HG03565 (cell line): ENCODE data around the gene PACRG.

ENCODE experiments used
- ATAC-seq: cut with Tn5 transposase; IDR thresholded peaks from one replicate; pipeline ENCODE4 v1.9.1; 2021; ENCODE audit warnings: mild to moderate bottlenecking, moderate library complexity; ENCODE audit not compliant: unreplicated experiment

PACRG gene

GRCh38 chr6:162709431-162709830 lies 18.3 kb upstream of the PACRG start:
- no peak for ATAC-seq

- no peak for ATAC-seq
These were observed 17.4 kb upstream of the PACRG start for GRCh38 chr6:162710419-162710818.

- ATAC-seq, result no peak
These were observed 16.8 kb upstream of the PACRG start for GRCh38 chr6:162710936-162711335.

GRCh38 chr6:162711376-162711775 lies 16.4 kb upstream of the PACRG start:
- ATAC-seq, result no peak

- no peak for ATAC-seq
These were observed 15.1 kb upstream of the PACRG start for GRCh38 chr6:162712694-162713093.

GRCh38 chr6:162713974-162714780 lies 13.6 kb upstream of the PACRG start:
- no peak for ATAC-seq

GRCh38 chr6:162715601-162716000 lies 12.2 kb upstream of the PACRG start:
- no peak for ATAC-seq

- ATAC-seq, result no peak
These were observed 8.2 kb upstream of the PACRG start for GRCh38 chr6:162719528-162719927.

- no peak for ATAC-seq
These were observed 6.4 kb upstream of the PACRG start for GRCh38 chr6:162721404-162721687.

GRCh38 chr6:162722226-162722625 lies 5.5 kb upstream of the PACRG start:
- no peak for ATAC-seq

GRCh38 chr6:162722633-162723032 lies 5.1 kb upstream of the PACRG start:
- no peak for ATAC-seq

GRCh38 chr6:162726947-162727321 lies 840 bp upstream of the PACRG start:
- peak; percentile 1 for ATAC-seq

GRCh38 chr6:162728197-162728596 lies 423 bp downstream of the PACRG start:
- ATAC-seq, result no peak

- ATAC-seq, result no peak
These were observed 932 bp downstream of the PACRG start for GRCh38 chr6:162728706-162729105.

- ATAC-seq, result no peak
These were observed 2.7 kb downstream of the PACRG start for GRCh38 chr6:162730502-162730901.

- no peak for ATAC-seq
These were observed 5.7 kb downstream of the PACRG start for GRCh38 chr6:162733489-162733888.

- ATAC-seq, result no peak
These were observed 9.2 kb downstream of the PACRG start for GRCh38 chr6:162736961-162737360.

GRCh38 chr6:162750776-162751175 lies 23.0 kb downstream of the PACRG start:
- ATAC-seq, result no peak

GRCh38 chr6:162751211-162751859 lies 23.6 kb downstream of the PACRG start:
- no peak for ATAC-seq

- ATAC-seq, result no peak
These were observed 26.0 kb downstream of the PACRG start for GRCh38 chr6:162753775-162754174.

- ATAC-seq, result no peak
These were observed 42.4 kb downstream of the PACRG start for GRCh38 chr6:162770136-162770535.

- ATAC-seq, result no peak
These were observed 43.2 kb downstream of the PACRG start for GRCh38 chr6:162770955-162771354.

- no peak for ATAC-seq
These were observed 44.7 kb downstream of the PACRG start for GRCh38 chr6:162772466-162772865.
